SKM-1 treated with dmso at 0.1 percent for 144 hours (cell line): Measurements from ENCODE around the gene MON2.
"Not testable (repeated sequence)": the region's sequence is repeated elsewhere in the genome, so short reads cannot be mapped to it uniquely, and the experiment has no call there.

Experiments used
- DNase-seq: peaks from one replicate; lab custom pipeline; 2025; ENCODE audit not compliant: unreplicated experiment; lab: John Stamatoyannopoulos, UW

Gene MON2

DNA sequence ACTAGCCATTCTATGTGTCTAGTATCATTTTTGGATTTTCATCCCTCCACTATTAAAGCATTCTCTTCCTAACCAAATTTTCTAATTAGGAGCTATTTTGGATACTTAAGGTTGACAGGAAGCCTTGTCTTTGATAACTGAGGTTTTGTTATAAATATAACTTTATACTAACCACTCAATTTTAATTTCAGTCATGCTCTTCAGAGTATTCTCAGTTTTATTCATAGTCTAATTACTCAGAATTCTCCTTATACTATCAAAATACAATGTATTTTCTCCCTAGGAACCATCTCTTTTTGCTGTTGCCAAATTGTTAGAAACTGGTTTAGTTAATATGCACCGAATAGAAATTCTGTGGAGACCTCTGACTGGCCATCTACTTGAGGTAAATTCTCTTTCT is 76.2 kb downstream of the MON2 start:
- DNase-seq: no peak

DNA sequence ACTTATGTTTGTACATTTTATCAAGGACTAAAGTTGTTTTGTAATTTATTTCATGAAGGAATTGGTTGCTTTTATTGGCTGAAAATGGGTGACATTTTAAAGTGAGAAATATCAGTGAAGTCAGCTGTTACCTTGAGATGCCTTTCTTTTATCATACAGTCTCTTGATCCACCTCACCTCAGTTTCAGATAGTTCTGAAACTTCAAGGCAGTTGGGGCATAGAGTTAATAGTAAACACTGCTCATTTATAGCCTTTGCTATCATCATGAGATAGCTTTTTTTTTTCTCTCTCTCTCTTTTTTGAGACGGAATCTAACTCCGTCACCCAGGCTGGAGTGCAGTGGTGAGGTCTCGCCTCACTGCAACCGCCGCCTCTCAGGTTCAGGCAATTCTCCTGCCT is 76.7 kb downstream of the MON2 start:
- no peak for DNase-seq

DNA sequence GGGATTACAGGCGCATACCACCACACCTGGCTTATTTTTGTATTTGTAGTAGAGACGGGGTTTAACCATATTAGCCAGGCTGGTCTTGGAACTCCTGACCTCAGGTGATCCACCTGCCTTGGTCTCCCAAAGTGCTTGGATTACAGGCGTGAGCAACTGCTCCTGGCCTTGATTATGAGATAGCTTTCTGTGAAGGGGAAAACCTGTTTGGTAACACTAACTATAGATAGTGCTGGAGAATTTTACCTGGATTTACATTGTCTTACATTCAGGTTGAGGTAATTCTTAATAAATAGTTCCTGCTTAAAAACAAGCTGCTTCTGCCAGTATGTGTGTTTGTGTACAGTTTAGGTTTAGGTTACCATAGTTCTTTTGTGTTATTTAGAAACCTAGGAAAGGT is 77.1 kb downstream of the MON2 start:
- DNase-seq: no peak

DNA sequence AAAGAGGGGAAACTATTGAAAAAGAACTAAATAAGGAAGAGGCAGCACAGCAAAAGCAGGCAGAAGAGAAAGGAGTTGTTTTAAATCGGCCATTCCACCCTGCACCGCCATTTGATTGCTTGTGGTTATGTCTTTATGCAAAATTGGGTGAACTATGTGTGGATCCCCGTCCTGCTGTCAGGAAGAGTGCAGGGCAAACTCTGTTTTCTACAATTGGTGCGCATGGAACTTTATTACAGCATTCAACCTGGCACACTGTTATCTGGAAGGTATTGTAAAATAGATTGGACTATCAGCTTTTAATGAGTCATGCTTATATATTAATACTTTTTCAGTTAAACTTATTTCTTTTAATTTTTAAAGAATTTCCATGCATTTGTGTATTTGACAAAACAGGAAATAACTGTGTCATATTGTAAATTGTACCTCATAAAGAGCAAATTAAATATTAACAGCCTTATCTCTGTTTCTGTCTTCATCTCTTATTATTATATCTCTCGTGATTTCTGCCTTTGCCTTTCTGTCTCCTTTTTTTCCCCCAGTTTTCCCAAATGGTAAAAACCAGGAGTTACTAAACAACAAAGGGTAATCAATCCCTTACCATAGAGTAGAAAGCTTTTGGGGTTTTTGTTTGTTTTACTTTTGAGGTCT is 86.4 kb downstream of the MON2 start:
- no peak for DNase-seq

DNA sequence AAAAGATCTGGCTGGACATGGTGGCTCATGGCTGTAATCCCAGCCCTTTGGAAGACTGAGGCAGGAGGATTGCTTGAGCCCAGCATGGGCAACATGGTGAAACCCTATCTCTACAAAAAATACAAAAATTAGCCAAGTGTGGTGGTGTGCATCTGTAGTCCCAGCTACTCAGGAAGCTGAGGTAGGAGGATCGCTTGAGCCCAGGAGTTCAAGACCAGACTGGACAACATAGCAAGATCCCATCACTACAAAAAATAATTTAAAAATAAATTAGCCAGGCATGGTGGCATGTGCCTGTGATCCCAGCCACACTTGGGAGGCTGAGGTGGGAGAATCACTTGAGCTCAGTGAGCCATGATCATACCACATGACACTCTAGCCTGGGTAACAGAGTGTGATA is 92.7 kb downstream of the MON2 start:
- DNase-seq: not testable (repeated sequence)

DNA sequence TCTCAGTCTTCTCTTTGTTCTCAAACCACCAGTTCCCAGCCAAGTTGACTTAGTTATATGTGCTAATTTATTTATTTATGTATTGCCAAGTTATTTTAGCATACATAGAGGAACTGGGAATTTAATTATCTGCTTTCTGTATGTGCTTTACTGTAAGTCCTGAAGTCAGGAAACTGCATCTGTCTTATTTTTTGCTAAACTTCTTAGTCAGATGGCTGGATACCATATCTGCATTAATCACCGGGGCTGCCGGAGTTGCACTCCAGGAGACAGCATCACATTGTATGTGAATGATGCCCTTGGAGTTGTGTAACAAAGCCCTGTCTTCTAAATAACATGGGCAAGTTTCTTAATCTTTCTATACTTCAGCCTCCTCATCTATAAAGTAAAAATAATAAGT is 96.2 kb downstream of the MON2 start:
- no peak for DNase-seq

DNA sequence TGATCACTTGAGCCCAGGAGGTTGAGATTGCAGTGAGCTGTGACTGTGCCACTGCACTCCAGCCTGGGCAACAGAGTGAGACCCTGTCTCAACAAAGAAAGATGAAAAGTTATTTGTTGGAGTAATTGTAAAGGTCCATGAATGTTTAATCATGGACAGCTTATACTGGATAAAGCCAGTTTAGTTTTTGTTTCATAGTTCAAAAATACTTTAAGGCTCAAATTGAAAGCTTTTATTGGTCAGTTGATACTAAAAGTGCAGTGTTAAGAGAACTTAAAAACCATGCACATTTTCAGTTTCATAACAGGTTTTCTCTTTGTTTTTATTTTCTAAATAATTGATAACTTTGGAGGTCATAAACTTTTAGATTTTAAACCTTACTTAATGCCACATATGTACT is 108.4 kb downstream of the MON2 start:
- DNase-seq: no peak

DNA sequence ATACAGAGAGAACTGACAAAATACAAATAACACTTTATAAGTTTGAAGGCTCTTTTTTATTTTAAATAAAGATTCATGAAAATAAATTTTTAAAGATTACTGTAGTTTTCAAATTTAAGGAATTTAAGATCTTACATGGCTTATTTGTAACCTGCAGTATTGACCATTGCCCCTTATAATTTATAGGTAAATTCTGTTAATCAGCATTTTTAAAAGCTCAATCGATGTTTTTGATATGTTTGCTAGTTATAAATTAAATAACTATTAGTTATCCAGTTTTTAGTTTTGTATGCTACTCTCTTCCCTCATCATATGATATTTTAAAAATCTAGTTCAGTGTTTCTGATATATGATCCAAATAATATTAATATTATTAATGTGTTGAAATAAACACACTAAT is 109.9 kb downstream of the MON2 start:
- DNase-seq: no peak

DNA sequence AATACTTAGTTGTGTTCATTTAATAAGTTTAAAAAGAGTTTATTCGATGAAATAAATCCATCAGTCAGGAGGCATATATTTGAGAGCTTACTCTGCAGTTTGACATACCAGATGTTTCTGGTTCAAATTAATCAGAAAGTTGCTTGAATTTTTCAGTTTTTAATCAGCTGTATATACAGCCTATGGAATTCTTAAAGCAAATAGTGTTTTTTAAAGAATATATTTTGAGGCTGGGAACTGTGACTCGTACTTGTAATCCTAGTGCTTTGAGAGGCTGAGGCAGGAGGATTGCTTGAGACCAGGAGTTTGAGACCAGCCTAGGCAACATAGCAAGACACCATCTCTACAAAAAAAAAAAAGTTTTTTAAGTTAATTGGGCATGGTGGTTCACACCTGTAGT is 112.1 kb downstream of the MON2 start:
- DNase-seq: no peak

DNA sequence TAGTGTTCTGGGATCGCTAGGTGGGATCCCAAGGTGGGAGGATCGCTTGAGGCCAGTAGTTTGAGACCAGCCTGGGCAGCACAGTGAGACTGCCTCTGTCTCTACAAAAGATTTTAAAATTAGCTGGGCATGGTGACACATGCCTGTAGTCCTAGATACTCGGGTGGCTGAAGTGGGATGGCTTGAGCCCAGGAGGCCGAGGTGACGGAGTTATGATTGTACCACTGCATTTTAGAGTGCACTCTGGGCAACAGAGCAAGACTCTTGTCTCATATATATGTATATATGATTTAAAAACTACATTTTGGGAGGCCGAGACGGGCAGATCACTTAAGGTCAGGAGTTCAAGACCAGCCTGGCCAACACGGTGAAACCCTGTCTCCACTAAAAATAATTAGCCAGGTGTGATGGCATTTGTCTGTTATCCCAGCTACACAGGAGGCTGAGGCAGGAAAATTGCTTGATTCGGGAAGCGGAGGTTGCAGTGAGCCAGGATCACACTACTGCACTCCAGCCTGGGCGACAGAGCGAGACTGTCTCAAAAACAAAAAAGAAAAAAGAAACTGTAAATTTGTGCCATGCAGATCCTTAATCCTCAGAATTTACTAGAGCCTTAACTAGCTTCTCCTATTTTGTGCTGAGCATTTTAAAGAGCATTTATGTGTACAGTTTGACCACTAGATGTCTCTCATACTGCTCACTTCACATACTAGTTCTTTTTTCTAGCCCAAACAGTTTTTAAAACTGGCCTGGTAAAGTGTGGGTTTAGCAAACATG is 114.8 kb downstream of the MON2 start:
- DNase-seq: peak; percentile 26

DNA sequence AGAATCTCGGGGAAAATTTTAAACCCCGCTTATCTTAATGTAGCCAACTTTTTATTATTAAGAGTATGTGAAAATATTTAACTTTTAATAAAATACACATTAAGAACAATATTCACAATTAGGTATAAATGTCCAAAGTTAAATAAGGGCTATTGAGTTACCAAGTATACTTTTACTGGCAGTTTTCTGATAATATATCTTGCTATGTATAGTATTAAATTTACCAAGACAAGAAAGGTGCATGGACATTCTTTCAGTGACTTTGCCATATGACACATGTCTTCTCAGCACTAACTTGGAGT is 115.4 kb downstream of the MON2 start:
- no peak for DNase-seq

DNA sequence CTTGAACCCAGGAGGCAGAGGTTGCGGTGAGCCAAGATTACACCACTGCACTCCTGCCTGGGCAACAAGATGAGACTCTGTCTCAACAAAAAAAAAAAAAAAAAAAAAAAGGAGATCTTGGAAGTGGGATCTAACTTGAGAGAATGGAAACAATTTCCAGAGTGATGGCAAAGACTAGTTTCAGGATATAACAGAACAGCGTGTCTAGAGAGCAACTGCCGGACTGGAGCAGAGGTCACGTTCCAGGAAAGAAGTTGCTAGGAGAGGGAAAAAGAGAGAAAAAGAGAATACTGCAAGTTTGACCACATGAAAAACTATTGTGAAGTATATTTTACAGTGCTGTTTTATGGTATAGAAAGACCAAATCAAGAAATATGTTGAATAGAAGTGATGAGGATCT is 118.0 kb downstream of the MON2 start:
- no peak for DNase-seq

DNA sequence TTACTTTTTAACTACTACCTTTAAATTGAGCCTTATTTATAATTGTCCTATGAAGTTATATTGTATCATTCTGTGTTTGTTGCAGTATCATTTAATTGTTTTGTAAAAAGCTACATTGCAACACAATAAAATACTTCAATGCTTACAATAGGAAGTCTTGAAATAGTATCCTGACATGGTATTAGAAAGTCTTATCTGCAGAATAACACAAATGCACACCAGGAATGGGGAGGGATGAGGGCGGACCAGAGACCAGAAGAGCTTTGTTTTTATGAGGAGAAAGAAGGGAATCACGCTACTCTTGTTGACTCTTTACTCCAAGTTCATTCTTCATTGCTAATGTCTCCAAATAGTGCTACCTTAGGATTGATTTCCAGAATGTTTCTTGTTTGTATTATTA is 120.2 kb downstream of the MON2 start:
- no peak for DNase-seq

DNA sequence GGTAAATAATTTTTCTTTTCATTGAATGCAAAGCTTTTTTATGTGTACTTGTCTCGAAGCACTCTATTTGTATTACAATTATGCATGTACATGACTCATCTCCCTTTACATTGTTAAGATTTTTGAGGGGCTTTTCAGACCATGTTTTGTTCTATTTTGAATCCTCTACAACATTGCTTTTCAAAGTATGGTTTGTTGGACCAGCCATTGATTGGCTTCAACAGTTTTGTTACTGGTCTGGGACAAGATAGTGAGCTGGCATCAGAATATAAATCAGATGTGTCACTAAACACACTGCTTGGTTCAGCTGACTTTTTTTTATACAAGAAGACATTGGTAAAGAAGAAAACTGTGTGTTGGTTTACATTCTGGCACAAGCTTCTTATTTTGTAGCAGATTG is 122.3 kb downstream of the MON2 start:
- DNase-seq: no peak

DNA sequence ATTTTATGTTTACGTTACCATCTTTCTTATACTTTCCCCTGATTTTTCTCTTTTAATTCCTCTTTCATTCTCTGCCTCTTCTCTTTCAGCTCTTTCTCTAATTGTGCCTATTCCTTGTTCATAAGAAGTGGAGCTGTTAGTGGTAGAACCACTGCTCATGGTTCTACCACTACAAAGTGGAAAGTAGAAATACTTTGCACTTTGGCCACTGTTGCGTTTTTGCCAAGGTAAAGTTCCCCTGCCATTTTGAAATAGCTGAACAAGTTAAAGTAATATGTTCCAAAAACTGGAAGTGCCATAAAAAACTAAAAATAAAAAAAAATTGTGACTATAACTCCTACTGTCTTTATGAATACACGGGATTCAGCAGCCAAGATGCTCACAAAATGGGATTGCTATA is 130.6 kb downstream of the MON2 start:
- no peak for DNase-seq

DNA sequence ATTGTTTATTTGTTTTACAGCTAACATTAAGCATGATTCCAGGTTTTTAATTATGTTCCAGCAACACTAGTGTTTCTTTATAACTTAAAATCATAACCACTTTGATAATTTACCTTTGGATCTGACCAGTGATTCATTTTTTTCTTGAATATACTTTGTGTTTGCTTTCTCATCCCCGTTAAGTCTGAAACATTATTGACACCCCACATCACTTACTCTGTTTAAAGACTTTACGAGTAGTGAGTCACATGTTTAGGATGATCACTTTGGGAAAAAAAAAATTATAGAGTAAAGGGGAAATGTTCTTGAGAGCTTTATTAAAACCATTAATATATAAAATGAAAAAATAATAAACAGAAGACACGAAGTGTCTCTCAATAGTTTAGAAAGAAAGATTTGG is 132.2 kb downstream of the MON2 start:
- no peak for DNase-seq

DNA sequence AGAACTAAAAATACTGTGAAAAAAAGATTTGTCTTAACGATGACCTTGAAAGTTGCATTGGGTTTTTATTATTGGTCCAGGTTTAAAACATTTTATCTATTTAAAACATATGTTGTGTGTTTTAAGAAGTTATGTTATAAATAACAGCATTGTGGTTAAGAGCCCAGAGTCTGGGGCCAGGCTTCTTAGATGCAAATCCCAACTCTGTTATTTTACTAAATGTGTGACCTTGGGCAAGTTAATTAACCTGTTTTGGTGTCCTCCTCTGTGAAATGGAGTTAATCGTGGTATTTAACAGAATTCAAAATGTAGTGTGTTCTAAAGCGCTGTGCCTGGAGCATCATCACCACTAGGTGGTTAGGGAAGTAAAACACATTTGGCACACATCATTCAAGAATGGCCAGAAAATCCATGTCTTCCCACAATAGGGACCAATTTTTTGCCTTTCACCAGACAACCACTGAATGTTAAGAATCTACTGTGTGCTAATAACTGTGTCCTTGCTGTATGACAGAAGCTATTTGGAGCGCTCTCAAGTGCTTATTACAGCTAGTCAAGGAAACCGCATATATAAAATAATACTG is 133.3 kb downstream of the MON2 start:
- no peak for DNase-seq

DNA sequence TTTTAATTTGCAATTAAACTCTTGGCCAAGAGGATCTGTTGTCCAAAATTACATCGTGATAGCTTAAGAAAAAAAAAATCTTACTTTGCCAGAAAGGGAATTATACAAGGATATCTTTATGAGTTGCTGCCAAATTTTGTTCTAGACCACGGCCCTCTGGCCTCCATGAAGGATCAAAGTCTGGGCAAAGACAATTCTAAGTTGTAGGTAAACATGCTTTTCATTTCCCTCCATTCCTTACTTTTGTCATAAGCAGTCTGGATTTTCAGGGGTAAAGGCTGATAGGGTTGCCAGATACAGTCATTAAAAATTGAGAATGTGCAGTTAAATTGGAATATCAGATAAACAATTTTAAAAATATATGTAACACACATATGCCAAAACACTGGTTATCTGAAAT is 135.1 kb downstream of the MON2 start:
- no peak for DNase-seq

DNA sequence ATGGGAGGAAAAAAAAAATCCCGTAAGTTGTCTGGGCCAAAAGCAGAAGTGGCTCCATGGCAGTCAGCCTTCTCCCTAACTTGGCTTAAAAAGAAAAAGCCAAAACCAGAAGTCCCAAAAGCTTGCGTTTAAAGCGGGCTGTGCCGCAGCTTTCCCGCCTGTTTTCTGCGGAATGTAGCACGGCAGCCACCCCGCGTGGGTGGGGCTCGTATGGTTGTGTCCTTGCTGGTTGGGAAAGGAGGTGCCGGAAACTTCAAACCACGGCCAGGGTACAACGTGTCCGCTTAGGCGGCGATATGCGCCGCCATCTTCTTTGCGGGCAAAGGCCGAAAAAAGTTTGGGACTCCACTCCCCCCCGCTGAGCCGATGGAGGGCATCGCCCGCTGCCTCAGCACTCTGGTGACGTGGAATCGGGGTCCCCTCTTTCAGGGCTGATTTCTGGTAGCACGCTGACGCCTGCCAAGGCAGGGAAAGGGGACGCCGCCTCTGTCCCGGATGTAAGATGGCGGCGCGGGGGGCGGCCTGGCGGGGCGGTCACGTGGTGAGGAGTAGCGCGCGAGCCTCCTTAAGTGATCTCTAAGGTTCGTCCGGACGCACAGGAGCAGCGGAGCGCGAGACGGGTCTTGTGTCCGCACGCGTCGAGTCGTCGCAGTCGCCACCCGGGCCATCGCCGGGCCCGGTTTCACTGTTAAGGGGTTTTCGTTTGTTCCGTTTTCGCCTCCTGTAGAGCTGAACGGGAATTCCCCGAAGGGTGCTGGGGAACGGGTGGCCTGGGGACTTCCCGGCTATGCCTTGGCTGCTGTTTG is 135.8 kb downstream of the MON2 start:
- DNase-seq: peak; percentile 35

DNA sequence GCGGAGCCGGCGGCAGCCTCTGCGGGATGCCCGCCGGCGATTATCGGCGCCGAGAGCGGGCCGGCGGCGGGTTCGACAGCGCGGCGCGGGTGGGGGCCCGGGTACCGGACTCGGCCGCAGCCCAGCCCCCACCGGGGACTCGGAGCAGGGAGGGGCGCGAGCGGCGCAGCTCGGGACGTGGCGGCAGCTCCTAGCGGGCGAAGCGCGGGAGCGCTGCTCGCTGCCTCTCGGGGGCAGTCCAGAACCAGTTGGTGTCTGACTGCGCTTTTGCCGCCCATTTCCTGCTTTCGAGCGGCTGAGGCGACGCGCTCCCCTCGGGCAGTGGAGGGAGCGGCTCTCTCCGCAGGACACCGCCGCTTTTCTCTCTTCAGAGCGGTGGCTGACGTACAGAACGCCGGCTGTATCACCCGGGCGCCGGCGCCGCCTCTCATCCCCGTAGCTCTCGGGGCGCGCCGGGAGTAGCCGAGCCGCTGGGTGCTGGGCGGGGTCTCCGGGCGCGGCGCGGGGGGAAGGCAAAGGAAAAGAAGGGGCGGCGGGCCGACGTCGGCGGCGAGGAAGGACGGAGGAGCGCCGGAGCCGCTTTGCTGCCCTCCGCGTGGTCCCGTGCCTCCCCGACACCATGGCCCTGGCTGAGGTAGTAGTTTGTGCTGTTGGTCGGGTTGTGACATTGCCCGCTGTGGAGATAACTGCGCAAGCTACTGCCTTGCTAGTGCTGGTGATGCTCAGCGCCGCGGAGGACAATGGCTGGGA is 136.6 kb downstream of the MON2 start:
- peak; percentile 36 for DNase-seq

DNA sequence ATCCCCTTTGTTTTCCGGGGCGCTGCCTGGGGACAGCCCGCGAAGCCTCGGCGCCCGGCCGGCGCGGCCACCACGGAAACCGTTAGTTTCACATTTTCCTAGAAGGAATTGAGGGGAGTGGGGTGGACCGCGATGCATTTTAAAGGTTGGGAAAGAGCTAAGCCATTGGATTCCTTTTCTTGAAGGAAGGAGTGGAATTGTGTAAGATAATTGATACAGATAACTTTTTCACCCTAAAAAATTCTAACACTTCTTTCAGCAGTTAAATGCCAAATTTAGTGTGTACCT is 137.1 kb downstream of the MON2 start:
- no peak for DNase-seq
